ENCODE data around the gene CARS2.

- TF ChIP-seq CTCF (IDR thresholded peaks at IDR 0.05) (no peak), ZFX (IDR thresholded peaks at IDR 0.05; ENCODE audit: borderline replicate concordance) (no peak)
Observed at GRCh38 chr13:110628952-110629701, 76.8 kb downstream of the CARS2 start.

Data from 22Rv1 (cell line).